Lower leg skin (tissue), 3 donors: ENCODE measurements around the gene ARHGEF6.

Experiments
- CTCF ChIP-seq, 3 donors: fragments of 450-650 bp; IDR thresholded peaks; one replicate each; pipeline ENCODE4 v1.5.1; 2016; ENCODE audit warnings: antibody characterized with exemption in 3 of 3, mild to moderate bottlenecking in 3 of 3, moderate library complexity in 2 of 3
- POLR2A ChIP-seq, 2 donors: fragments of 450-650 bp; IDR thresholded peaks; one replicate each; pipeline ENCODE4 v1.6.1; 2016 to 2017; ENCODE audit warnings: antibody characterized with exemption in 2 of 2, mild to moderate bottlenecking in 1 of 2, moderate library complexity in 1 of 2

- TF ChIP-seq CTCF (IDR thresholded peaks at IDR 0.05) (no peak), POLR2A (IDR thresholded peaks at IDR 0.05) (no peak)
Measured at GRCh38 chrX:136708348-136708747, 72.4 kb downstream of the ARHGEF6 start.
